SJSA1 (cell line): ENCODE measurements around the gene IFITM10. TPM values are rescaled to one million over a fixed set of nuclear protein-coding genes. Genes with fewer than 3 reads are reported as not detected.
A peak's percentile ranks its signal among the peaks of the same experiment; 100 is the strongest.

Source experiments
- DNase-seq, 2 experiments: peaks; one replicate each; pipeline ENCODE4 v3.0.0-alpha.2; 2015 to 2020; ENCODE audit warnings: low spot score in 2 of 2, low read depth in 1 of 2
- H3K27ac ChIP-seq: fragments of 250-450 bp; sonication (Bioruptor Pico); 2 replicates; pipeline ENCODE4 v1.5.1; 2020; ENCODE audit warnings: mild to moderate bottlenecking, moderate library complexity
- H3K27me3 ChIP-seq: fragments of 250-450 bp; sonication (Bioruptor Pico); replicated peaks from 2 replicates; pipeline ENCODE4 v1.5.1; 2020; ENCODE audit warnings: mild to moderate bottlenecking, moderate library complexity
- H3K36me3 ChIP-seq: fragments of 250-450 bp; sonication (Bioruptor Pico); 2 replicates; pipeline ENCODE4 v1.5.1; 2020; ENCODE audit warnings: mild to moderate bottlenecking
- H3K4me1 ChIP-seq: fragments of 250-450 bp; sonication (Bioruptor Pico); replicated peaks from 2 replicates; pipeline ENCODE4 v1.6.1; 2021; ENCODE audit warnings: mild to moderate bottlenecking
- H3K4me3 ChIP-seq: fragments of 250-450 bp; sonication (Bioruptor Pico); 2 replicates; pipeline ENCODE4 v1.5.1; 2020; ENCODE audit warnings: mild to moderate bottlenecking
- H3K9me3 ChIP-seq: fragments of 250-450 bp; sonication (Bioruptor Pico); replicated peaks from 2 replicates; pipeline ENCODE4 v1.5.1; 2020; ENCODE audit warnings: mild to moderate bottlenecking
- total RNA-seq: library from RNA; depleted of rRNA; stranded (reverse); fragments of >200 nt; shearing (Covaris generic); gene quantifications from 2 replicates; pipeline ENCODE4 v1.2.3, GENCODE V29; 2014

The IFITM10 gene
- total RNA-seq, 1 experiment from 2014 or later = 0.05 TPM

GRCh38 chr11:1727861-1728260, 22.5 kb downstream of the IFITM10 start:
- Histone ChIP-seq H3K4me3 (no peak overlapping the region), H3K27me3 (peaks cover 5% of the 10 kb centered on the region), H3K9me3 (no peaks in the 10 kb centered on the region), H3K36me3 (no peaks in the 10 kb centered on the region), H3K4me1 (no peaks in the 10 kb centered on the region), H3K27ac (no peak overlapping the region)
- DNase-seq = no peak

GRCh38 chr11:1727096-1727690, 23.2 kb downstream of the IFITM10 start:
- no peaks in the 10 kb centered on the region for H3K4me1 ChIP-seq
- no peaks in the 10 kb centered on the region for H3K36me3 ChIP-seq
- no peak overlapping the region for H3K27ac ChIP-seq
- no peak for DNase-seq
- peaks cover 9% of the 10 kb centered on the region for H3K27me3 ChIP-seq
- no peak overlapping the region for H3K4me3 ChIP-seq
- H3K9me3 ChIP-seq = no peaks in the 10 kb centered on the region

- Histone ChIP-seq H3K4me1 (no peaks in the 10 kb centered on the region), H3K4me3 (no peak overlapping the region), H3K9me3 (no peaks in the 10 kb centered on the region), H3K27me3 (peaks cover 15% of the 10 kb centered on the region), H3K36me3 (no peaks in the 10 kb centered on the region), H3K27ac (no peak overlapping the region)
- DNase-seq = no peak
These were observed 30.6 kb downstream of the IFITM10 start for GRCh38 chr11:1719781-1720180.

- H3K36me3 ChIP-seq = no peaks in the 10 kb centered on the region
- no peak overlapping the region for H3K4me3 ChIP-seq
- no peaks in the 10 kb centered on the region for H3K4me1 ChIP-seq
- H3K27ac ChIP-seq = no peak overlapping the region
- no peak for DNase-seq
- H3K9me3 ChIP-seq = no peaks in the 10 kb centered on the region
- peaks cover 14% of the 10 kb centered on the region for H3K27me3 ChIP-seq
These were observed 32.1 kb downstream of the IFITM10 start for GRCh38 chr11:1718326-1718725.

- peaks cover 9% of the 10 kb centered on the region for H3K27me3 ChIP-seq
- no peak overlapping the region for H3K4me3 ChIP-seq
- no peaks in the 10 kb centered on the region for H3K9me3 ChIP-seq
- no peaks in the 10 kb centered on the region for H3K4me1 ChIP-seq
- no peak overlapping the region for H3K27ac ChIP-seq
- DNase-seq = no peak
- no peaks in the 10 kb centered on the region for H3K36me3 ChIP-seq
These were observed 32.6 kb downstream of the IFITM10 start for GRCh38 chr11:1717745-1718144.

GRCh38 chr11:1714908-1715885, 35.2 kb downstream of the IFITM10 start:
- Histone ChIP-seq H3K27me3 (peaks cover 6% of the 10 kb centered on the region), H3K4me3 (no peak overlapping the region), H3K27ac (no peak overlapping the region), H3K4me1 (no peaks in the 10 kb centered on the region), H3K36me3 (no peaks in the 10 kb centered on the region), H3K9me3 (no peaks in the 10 kb centered on the region)
- no peak for DNase-seq

GRCh38 chr11:1708716-1709115, 41.7 kb downstream of the IFITM10 start:
- Histone ChIP-seq H3K4me1 (peaks cover 5% of the 10 kb centered on the region), H3K36me3 (no peaks in the 10 kb centered on the region), H3K27ac (no peak overlapping the region), H3K9me3 (no peaks in the 10 kb centered on the region), H3K4me3 (no peak overlapping the region), H3K27me3 (no peaks in the 10 kb centered on the region)
- DNase-seq = no peak

- Histone ChIP-seq H3K4me1 (peaks cover 5% of the 10 kb centered on the region), H3K9me3 (no peaks in the 10 kb centered on the region), H3K27ac (no peak overlapping the region), H3K36me3 (no peaks in the 10 kb centered on the region), H3K27me3 (no peaks in the 10 kb centered on the region), H3K4me3 (no peak overlapping the region)
- no peak for DNase-seq
These were observed 42.6 kb downstream of the IFITM10 start for GRCh38 chr11:1707751-1708150.

GRCh38 chr11:1706634-1707400, 43.6 kb downstream of the IFITM10 start:
- H3K9me3 ChIP-seq = no peaks in the 10 kb centered on the region
- H3K4me3 ChIP-seq = no peak overlapping the region
- peaks cover 5% of the 10 kb centered on the region for H3K4me1 ChIP-seq
- H3K36me3 ChIP-seq = no peaks in the 10 kb centered on the region
- H3K27ac ChIP-seq = no peak overlapping the region
- no peak for DNase-seq
- no peaks in the 10 kb centered on the region for H3K27me3 ChIP-seq

- DNase-seq = peak in 1 of 2 experiments; percentile 1
These were observed 45.0 kb downstream of the IFITM10 start for GRCh38 chr11:1705126-1706052.

GRCh38 chr11:1703146-1703545, 47.2 kb downstream of the IFITM10 start:
- Histone ChIP-seq H3K4me3 (no peak overlapping the region), H3K4me1 (peaks cover 5% of the 10 kb centered on the region), H3K36me3 (no peaks in the 10 kb centered on the region), H3K27ac (no peak overlapping the region), H3K9me3 (no peaks in the 10 kb centered on the region), H3K27me3 (no peaks in the 10 kb centered on the region)
- no peak for DNase-seq

More at GRCh38 chr11:1705126-1706052, 45.0 kb downstream of the IFITM10 start:
- H3K9me3 ChIP-seq = no peaks in the 10 kb centered on the region
- H3K27ac ChIP-seq = no peak overlapping the region
- H3K4me1 ChIP-seq = peaks cover 5% of the 10 kb centered on the region
- H3K36me3 ChIP-seq = no peaks in the 10 kb centered on the region
- H3K4me3 ChIP-seq = no peak overlapping the region
- H3K27me3 ChIP-seq = no peaks in the 10 kb centered on the region

GRCh38 chr11:1702506-1702905, 47.9 kb downstream of the IFITM10 start:
- Histone ChIP-seq H3K9me3 (no peaks in the 10 kb centered on the region), H3K4me3 (no peak overlapping the region), H3K27me3 (no peaks in the 10 kb centered on the region), H3K36me3 (no peaks in the 10 kb centered on the region), H3K27ac (no peak overlapping the region), H3K4me1 (peaks cover 5% of the 10 kb centered on the region)
- no peak for DNase-seq
